Measurements from ENCODE around the gene ATL3.
"Not testable (repeated sequence)": the region's sequence is repeated elsewhere in the genome, so short reads cannot be mapped to it uniquely, and the experiment has no call there.

ATL3 gene

DNA sequence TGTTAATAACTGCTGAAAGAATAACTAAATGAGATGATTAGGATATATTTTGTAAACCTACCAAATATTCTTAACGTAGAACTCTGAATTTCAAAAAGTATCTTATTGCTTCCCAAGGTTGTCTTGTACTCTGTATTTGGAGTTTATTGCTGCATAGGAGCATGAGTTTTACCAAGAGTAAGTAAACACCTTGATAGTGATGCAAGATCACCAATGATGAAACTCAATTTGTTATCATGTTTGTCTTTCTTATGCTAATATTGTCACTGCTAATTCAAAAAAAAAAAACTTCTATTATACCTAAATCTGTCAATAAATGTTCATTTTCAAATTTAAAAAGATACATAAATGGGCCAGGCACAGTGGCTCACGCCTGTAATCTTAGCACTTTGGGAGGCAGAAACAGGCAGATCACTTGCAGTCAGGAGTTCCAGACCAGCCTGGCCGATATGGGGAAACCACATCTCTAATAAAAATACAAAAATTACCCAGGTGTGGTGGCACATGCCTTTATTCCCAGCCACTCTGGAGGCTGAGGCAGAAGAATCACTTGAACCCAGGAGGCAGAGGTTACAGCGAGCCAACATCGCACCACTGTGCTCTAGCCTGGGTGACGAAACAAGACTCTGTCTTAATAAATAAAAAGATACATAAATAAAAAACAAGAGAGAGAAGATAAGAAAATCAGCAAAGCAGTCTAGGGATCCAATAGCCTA, 84.6 kb downstream of the ATL3 start:
- DNase-seq: no peak

DNA sequence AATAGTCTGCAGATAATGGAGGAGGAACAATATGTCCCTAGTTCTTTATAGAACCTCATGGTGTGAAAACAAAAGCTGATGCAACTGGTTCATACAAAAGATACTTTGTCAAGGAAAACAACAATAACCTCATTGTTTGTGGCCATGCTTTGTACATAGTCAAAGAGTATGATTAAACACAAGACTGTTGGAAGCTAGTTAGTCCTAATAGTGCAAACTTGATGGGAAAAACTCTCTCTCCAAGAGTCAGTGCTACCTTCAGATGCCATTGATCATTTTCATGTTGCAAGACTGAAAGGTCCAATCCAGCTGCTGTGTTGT, 87.9 kb downstream of the ATL3 start:
- DNase-seq: peak in 1 of 2 experiments; percentile 68

DNA sequence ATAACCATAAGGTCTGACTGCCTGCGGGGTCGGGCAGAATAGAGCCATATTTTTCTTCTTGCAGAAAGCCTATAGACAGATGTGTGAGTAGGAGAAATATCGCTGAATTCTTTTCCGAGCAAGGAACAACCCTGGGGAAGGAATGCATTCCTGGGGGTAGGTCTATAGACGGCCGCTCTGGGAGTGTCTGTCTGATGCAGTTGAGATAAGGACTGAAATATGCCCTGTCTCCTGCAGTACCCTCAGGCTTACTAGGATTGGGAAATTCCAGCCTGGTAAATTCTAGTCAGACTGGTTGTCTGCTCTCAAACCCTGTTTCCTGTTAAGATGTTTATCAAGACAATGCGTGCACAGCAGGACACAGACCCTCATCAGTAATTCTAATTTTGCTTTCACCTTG, 90.0 kb downstream of the ATL3 start:
- DNase-seq: not testable (repeated sequence)

DNA sequence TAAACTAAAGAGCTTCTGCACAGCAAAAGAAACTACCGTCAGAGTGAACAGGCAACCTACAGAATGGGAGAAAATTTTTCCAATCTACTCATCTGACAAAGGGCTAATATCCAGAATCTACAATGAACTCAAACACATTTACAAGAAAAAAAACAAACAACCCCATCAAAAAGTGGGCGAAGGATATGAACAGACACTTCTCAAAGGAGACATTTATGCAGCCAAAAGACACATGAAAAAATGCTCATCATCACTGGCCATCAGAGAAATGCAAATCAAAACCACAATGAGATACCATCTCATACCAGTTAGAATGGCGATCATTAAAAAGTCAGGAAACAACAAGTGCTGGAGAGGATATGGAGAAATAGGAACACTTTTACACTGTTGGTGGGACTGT, 92.3 kb downstream of the ATL3 start:
- not testable (repeated sequence) for DNase-seq

DNA sequence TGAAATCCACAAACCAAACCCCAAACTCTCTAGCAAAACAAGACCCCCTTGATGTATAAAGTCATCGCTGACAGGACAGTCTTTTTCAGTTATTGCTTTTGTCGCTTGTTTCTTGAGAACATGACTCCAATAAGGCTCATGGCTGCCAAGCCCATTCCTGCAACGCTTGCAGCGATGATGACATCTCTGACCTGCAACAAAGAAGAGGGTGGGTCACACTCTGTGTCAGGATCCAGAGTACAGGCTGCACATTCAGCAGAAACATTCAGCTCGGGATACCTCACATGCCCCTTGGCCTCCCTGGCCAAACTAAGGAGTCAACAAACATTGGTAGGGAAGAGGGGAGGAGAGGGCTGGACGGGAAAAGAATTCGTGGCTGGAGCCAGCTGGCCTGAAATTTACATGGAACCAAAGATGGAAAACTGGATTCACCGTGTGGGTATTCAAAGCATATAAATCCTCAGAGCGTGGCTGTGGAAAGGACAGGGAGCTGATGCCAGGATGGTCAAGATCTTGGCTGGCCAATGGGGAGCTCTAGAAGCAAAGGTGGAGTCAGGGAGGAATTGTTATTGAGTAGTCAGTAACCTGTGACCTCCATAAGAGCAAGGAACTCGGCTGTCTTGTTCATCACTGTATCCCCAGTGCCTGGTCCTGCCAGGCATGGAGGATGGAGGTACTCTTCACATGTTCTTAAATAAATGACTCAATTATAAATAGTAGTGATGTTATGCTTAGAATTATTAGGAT, 96.1 kb downstream of the ATL3 start:
- no peak for DNase-seq

Measured in NCI-H1930 (cell line).